ENCODE data around the gene LGALS3BP.
"Not testable (repeated sequence)": the region's sequence is repeated elsewhere in the genome, so short reads cannot be mapped to it uniquely, and the experiment has no call there.

Gene LGALS3BP

GRCh38 chr17:78960928-78961327 lies 18.8 kb downstream of the LGALS3BP start:
- DNase-seq = no peak

DNA sequence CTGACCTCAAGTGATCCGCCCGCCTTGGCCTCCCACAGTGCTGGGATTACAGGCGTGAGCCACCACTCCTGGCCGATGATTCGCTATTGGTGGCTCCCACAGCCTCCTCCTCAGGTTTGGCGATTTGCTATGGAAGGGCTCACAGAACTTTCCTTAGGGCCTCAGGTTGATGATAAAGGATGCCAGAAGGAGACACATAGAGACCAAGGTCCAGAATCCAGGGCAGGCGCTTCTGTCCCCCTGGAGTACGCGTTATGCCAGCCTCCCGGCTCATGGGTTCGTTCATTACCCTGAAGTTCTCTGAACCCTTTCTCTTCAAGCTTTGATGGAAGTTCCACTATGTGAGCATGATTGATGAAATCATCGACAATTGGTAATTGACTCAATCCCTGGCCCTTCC lies 19.9 kb downstream of the LGALS3BP start:
- DNase-seq = no peak

DNA sequence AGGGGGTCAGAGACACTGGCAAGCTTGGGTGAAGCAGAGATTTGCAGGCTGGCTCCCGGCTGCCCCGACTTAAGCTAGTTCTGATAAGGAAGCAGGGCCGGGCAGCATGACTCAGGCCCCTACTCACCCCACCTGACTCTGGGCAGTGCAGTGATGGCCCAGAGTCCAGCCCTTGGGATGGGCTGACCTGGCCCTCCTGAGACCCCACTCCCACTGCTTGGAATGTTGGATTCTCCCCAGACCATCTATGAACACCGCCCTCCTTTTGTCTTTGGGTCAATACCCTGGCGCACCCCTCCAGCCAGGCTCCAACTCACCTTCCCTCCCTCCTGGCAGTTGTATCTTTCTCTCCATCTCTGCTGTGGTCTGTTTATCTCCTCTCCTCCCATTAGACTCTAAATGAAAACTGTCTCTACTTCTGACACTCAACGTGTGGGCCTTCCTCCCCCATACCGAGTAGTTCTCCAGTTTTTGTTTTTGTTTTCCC lies 21.0 kb downstream of the LGALS3BP start:
- DNase-seq = no peak

DNA sequence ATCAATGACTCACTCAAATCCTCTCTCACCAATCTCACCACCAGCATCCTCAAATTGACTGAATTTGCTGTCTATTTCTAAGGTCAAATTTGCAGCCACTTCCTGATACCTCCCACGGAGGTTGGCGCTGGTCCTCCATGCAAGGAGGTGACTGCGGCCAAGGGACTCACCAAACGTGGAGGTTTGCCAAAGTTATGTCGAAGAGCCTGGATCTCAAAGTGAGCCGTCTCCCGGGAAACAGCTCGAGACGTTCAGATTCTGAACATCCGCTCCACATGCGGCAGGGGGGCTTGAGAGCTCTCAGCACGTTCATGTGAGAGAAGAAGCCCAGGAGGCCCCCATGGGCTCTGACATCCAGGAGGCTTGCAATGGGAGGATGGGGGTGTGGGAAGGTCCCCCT lies 22.6 kb downstream of the LGALS3BP start:
- no peak for DNase-seq

DNA sequence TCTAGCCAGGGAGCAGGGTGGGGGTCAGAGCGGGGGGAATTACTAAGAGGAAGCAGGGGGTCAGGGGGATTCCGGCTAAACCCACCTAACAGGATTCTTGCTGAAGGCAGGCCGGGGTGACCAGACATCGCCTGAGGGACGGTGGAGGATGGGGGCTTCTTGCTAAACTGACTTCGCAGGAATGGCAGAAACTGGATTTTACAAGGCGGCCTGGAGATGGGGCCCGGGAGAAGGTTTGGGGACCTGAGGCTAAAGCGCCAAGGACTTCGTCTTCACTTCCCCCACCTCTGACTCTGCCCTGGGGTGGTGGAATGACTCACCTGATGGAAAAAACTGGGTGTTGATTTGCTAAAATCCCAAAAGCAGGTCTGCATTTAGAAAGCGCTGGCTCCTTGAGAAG lies 23.5 kb downstream of the LGALS3BP start:
- no peak for DNase-seq

DNA sequence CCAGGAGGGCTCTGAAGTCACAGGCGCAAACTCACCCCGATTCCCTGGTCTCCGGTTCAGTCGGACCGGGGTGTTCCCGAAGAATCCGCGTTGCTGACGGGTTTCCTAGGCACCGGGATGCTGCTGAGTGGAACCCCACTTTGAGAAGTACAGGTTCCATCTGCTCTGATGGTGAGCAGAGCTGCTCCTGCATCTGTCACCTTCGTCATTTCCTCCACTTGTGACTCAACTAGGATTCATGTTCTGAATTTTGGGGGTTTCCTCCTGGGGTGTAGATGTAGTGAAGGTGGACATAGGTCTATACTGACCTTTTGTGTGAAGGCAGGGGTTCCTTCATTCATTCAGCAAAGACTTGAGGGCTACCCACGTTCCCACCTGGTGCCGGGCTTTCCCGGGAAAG lies 25.0 kb downstream of the LGALS3BP start:
- no peak for DNase-seq

DNA sequence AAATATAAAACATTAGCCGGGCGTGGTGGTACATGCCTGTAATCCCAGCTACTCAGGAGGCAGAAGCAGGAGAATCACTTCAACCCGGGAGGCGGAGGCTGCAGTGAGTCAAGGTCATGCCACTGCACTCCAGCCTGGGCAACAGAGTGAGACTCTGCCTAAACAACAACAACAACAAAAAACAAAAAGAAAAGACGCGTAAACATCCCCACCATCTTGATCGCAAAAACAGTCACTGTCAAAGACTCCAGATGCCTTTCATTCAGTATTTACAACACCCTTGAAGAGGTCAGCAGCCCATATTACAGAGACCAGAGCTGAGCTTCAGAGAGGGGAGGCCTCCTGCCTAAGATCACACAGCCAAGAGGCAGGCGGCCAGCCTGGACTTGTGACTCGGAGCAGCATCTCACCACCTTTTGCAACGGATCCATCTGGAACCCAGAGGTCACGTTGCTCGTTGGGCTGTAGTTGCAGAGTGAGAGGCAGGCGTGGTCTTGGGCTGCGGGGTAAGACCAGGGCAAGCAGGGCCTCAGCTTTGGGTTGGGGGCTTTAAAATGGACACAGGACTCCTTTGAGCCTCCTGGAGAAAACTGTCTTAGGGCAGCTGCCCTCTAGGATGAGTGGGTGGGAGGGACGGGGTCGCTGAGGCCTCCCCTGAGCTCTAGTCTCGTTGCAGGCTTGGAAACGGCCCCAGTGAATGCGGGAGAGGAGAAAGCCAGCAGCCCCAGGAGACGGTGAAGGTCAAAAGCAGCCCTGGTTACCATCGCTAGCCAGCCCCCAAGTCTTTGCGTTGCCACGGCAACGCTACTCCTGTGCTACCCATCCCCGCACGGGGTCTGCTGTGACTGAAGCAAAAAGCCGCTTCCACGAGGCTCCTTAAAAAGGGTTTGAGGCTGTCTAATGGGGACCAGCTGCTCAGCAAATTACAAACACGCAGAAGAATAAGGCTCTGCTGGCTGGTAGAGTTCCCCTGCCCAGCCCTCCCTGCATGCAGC lies 26.1 kb downstream of the LGALS3BP start:
- DNase-seq = no peak

GRCh38 chr17:78952706-78953105 lies 27.0 kb downstream of the LGALS3BP start:
- no peak for DNase-seq

DNA sequence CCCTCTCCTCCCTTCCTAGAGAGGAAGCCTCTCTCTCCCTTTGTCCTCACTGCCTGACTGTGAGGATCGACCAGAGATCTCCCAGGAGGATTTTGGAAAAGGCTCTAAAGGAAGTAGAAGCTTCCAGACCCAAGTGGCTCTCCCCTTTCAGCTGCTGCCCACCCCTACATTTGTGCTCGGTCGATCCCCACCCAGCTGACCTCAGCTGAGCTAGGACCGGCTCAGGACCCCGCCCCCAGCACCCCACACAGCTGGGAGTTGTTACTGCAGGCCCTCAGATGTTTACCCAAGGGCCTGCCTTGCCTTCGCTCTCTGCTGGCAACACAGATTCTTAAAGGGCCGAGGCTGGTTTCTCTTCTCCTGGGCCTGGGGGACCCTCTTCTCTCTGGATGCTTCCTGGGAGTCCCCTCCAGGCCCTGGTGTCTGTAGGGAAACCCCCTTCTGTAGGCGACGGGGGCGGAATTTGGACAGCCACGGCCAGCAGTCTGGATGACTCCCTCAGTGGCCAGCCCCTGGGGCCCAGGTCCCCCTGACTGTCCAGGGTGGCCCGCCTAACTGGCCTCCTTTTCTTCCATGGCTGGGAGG lies 27.7 kb downstream of the LGALS3BP start:
- no peak for DNase-seq

DNA sequence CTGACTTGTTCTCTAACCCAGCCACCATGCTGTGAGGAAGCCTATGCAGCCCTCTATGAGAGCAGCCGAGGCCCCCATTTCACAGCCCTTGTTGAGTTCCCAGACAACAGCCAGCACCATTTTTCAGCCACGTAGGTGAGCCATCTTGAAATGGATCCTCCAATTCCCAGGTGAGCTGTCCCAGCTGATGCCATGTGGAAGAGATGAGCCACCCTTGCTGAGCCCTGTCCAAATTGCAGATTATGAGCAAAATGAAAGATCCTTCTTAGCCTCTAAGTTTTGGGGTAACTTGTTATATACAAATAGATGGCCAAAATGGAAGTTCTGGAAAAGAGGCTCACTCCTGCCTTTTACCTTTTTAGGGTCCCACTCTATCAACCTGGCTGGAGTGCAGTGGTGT lies 28.9 kb downstream of the LGALS3BP start:
- DNase-seq = no peak

GRCh38 chr17:78947235-78948149 lies 32.2 kb downstream of the LGALS3BP start:
- DNase-seq = no peak

DNA sequence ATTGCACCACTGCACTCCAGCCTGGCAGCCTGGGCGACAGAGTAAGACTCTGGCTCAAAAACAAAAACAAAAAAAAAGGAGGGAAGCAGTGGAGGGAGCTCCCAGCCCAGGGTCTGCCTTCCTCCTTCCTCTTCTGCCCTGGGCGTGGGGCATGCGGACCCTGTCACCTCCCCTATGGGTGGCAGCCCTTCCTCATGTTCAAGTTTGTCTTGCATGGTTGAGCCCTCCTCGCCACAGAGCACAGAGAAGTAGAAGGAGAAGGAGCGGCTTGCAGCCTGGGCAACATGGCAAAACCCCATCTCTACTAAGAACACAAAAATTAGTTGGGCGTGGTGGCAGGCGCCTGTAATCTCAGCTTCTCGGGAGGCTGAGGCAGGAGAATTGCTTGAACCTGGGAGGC lies 33.1 kb downstream of the LGALS3BP start:
- DNase-seq = no peak

- DNase-seq = no peak
Observed at GRCh38 chr17:78946131-78946530, 33.6 kb downstream of the LGALS3BP start.

DNA sequence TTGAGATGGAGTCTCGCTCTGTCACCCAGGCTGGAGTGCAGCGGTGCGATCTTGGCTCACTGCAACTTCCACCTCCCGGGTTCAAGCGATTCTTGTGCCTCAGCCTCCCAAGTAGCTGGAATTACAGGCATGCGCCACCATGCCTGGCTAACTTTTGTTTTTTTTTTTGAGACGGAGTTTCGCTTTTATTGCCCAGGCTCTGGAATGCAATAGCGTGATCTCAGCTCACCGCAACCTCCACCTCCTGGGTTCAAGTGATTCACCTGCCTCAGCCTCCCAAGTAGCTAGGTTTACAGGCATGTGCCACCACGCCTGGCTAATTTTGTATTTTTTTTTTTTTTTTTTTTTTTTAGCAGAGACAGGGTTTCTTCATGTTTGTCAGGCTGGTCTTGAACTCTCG lies 34.3 kb downstream of the LGALS3BP start:
- not testable (repeated sequence) for DNase-seq

- DNase-seq = no peak
Observed at GRCh38 chr17:78944956-78945355, 34.8 kb downstream of the LGALS3BP start.

- DNase-seq = no peak
Observed at GRCh38 chr17:78944026-78944425, 35.7 kb downstream of the LGALS3BP start.

- DNase-seq = peak; percentile 25
Observed at GRCh38 chr17:78940708-78941107, 39.0 kb downstream of the LGALS3BP start.

DNA sequence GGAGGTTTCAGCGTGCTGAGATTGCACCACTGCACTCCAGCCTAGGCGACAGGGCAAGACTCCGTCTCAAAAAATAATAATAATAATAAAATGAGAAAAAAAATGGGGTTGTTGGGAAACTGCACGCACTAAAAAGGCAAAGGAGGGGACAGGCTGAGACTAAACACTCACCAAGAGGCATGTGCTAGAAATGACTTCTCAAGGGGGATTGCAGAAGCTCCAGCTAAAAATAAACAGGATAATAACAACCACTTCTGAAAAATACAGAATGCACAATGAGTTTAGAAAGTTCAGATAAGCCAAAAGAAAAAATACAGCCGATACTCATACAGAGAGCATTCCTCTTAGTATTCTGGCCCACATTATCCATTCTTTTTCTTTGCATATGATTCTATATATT lies 39.5 kb downstream of the LGALS3BP start:
- no peak for DNase-seq

DNA sequence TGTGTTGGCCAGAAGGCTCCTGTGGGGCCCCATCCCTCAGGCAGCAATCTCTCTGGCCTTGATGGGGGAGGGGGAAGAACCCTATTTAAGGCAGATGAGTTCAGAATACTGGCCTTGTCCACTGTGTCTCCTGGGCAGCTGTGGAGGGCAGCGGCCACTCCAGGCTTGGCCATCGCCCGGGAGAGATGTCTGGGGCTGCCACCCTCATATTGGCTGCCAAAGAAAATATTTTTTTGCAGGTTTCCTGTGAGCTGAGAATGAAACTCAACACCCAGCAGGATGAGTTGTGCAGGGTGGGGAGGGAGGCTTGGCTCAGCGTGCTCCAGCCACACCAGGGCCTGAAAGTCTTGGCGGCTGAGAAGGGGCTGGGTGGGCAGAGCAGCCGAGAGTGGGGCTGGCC lies 40.1 kb downstream of the LGALS3BP start:
- DNase-seq = no peak

GRCh38 chr17:78937561-78937960 lies 42.2 kb downstream of the LGALS3BP start:
- DNase-seq = no peak

DNA sequence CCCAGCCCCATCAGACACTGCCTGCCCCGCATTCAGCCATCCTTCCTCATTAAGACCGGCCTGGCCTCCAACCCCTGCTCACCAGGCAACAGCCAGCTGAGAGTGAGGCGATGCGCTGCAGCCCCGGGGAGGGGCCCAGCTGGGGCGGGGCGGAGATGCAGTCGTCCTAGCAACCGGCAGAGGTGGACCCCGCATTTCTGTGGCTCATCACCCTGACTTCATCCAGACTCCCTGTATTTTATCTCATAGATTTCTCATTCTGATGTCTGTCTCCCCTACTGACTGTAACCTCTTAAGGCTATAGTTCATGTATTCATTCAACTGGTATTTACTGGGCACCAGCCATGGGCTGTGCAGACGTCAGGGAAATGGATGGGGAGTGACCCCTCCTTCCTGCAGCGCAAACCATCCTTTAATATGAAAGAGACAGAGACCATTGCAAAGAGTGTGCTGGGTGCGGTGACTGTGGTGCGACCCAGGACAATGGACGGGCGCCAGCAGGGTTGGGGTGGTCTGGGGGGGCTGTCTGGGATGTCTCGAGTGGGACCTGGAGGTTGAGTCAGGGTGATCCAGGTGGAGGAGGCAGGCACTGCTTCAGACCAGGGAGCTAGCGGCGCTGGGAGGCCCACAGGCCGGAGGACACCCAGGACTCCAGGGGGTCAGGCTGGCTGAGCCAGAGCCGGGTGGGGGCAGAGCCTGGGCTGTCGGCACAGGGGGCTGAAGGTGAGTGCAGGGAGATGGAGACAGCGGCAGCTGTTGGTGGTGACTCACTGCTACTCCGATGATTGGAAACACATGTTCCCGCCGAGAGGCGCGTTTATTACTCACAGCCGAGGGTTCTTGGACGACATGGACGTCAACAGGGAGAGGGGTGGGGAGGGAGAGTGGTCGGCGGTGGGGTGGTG lies 44.1 kb downstream of the LGALS3BP start:
- DNase-seq = no peak
